ENCODE results near the gene DSC2. TPM values are rescaled to one million over a fixed set of nuclear protein-coding genes. Genes with fewer than 3 reads are reported as not detected.

The DSC2 gene
- total RNA-seq: under 0.01 and 0.32 TPM in 2 replicates

DNA sequence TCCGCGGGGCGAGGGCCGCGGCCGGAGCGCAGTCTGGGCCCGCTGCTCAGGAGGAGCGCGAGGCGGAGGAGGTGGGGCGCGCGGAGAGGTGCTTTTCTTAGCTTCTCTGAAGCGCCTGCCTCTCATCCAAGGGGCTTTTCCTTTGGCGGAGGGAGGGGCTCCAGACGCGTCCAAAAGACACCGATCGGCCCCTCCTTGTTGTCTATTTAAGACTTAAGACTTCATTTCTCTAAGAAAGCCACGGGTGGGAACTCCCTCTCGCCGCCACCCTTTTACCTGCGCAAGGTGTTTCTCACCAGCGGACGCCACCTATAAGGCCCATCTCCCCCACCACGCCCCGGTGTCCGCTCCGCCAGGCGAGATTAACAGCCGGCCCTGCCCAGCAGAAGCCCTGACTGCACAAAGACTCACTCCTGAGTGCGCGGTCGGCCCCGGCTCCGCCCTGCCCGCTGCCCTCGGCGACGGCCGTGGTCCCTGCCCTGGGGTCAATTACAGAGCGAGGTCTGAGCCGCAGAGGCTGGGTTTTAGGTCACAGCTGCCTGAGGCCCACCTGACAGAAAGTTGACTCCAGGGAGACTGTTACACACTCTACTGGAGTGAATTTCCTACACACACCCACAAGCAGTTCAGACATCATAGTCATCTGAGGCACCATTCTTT is at the start of gene DSC2:
DSC2 (minus strand) TSS at position 397 of the 660 bp plus-strand sequence. CDS start 450 bp downstream, outside the sequence.

DNA sequence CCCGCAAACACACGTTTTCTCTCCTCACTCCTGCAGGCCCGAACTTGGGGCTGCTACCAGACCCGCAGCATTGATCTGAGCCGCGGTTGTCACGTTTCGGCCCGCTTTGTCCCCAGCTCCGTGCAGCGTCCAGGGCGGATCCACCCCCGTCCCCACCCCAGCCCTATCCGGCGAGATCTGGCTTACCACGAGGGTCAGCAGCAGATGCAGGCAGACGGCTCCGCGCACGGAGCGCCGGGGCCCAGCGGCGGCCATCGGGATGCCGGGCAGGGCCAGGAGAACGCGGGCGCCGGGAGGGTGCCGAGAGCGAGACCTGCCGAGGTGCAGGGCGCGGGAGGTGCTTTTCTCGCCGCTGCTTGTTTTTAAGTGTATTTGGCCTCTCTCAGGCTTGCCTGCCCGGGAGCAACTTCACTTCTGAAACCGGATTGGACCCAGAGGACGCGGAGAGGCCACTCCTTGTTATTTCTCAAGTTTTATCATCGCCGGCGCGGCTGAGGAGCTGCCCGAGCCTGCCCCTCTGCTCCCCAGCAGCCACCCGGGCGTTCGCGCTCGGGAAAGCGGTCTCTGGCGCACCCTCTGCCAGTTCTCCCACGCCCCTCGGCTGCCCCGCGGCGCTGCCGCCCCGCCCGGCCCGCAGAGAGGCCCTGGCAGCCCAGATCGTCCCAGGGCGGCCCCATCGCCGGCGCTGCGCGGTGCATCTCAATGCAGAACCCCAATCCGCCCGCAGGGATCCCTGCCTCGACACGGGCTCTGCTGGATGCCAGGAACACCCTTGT is 59.6 kb downstream of the DSC2 start, which contains the start of gene DSC3:
DSC3 (minus strand) TSS at position 337 of the 776 bp plus-strand sequence; CDS start at position 255, 82 bp downstream.

Other genes starting within 250 kb of the DSC2 start
- 0.61 and 1.3 TPM in 2 replicates for gene DSC3, start 59.7 kb downstream of the DSC2 start, total RNA-seq
- gene DSC1, start 60.4 kb upstream of the DSC2 start, total RNA-seq: not detected in 2 replicates
- not detected in 2 replicates for gene DSG1, start 215.7 kb upstream of the DSC2 start, total RNA-seq

Data from epithelial cell of umbilical artery (primary cell).